Spleen (tissue), 7 donors: Measurements from ENCODE around the gene TM9SF4.

Source experiments
- CTCF ChIP-seq, 11 experiments: fragments of 200-600 bp in 7 of 11; fragments of 450-650 bp in 4 of 11; sonication (generic) in 4 of 11; IDR thresholded peaks in 8 of 11; conservative IDR thresholded peaks in 3 of 11; 1 replicate in 7 of 11; 2 replicates in 4 of 11; pipeline versions ENCODE4 v1.4.0 to v1.8.0; 2016 to 2021; ENCODE audit warnings: antibody characterized with exemption in 11 of 11, inconsistent platforms in 4 of 11, mild to moderate bottlenecking in 1 of 11
- POLR2AphosphoS5 ChIP-seq, 3 donors: sonication (generic); formaldehyde crosslinking; IDR thresholded peaks; one replicate each; pipeline ENCODE4 v1.5.1; 2017; ENCODE audit warnings: antibody characterized with exemption in 3 of 3
- donor health status: DM: no; HTN: no; CAD: no; lungs with moderate emphysema.
- donor health status: DM: no; HTN: no; CAD: no.
- donor health status: DM: no; HTN: no; CAD: no.

- TF ChIP-seq CTCF (IDR thresholded peaks at IDR 0.05 in 8 of 11, conservative IDR thresholded peaks at IDR 0.05 in 3 of 11) (no peak), POLR2AphosphoS5 (IDR thresholded peaks at IDR 0.05) (no peak)
Measured at GRCh38 chr20:32068174-32068573, 41.3 kb upstream of the TM9SF4 start.
